HG03558 (cell line): Measurements from ENCODE around the gene PCSK6.

ENCODE experiments used
- ATAC-seq: cut with Tn5 transposase; IDR thresholded peaks from one replicate; pipeline ENCODE4 v1.9.1; 2021; ENCODE audit warnings: moderate number of reproducible peaks; ENCODE audit not compliant: unreplicated experiment; ENCODE audit errors: extremely low read depth

Gene PCSK6

DNA sequence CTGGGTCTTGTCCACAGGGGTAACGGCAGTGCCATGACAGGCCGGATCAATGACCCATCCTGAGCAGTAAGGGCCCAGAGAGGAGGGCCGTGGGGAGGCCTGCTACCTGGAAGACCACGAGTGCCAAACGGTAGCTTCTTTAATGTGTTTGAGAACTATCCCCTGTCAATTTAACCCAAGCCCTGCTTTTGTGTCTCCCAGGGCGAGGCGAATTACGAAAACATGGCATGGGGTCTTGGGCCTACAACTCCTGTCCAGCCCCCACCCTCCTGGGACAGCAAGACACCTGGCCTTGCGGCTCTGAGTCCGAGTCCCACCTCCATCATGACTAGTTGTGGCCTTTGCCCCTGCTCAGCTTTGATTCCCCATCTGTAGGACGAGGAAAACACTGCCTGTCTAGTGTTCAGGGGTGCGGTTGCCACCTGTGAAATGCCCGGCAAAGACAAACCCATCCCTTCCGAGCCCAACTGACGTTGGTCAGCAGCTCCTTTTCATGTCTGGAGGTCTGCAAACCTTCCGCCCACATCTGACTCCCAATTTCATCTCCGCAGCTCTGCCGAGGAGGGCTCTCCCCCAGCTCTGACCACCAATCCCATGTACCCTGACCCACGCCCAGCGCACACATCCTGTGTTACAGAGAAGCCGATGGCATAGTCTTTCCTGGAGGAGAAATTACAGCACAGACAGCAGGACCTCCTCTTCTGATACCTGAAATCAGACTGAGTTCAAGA, 165.5 kb downstream of the PCSK6 start:
- ATAC-seq = no peak

DNA sequence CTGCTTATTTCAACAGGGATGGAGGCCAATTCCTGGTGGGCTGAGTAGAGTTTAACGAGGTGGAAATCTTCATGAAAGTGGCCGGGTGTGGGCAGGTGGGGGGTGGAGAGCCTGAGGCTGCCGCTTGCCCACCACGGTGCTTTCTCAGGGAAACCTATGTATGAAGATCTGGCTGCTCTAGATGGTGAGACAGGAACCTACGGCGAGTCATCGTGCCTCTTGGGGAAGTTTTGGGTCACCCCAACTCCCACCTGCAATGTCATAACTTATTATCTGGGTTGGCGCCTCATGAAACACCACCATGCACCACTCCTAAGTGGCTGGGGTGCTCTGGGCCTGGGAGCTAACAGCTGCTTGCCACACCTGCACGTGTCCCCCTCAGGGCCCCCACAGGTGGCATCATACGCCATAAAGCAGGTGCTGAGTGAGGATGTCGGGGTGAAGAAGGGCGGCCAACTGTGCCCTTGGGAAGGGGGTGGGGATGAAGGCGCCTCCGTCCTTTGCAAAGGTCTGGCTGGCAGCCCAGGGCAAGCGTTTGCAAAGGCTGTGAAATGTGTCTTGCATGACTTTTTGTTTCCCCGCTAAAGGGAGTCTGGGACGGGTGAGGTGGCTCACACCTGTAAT, 166.5 kb downstream of the PCSK6 start:
- ATAC-seq = no peak

DNA sequence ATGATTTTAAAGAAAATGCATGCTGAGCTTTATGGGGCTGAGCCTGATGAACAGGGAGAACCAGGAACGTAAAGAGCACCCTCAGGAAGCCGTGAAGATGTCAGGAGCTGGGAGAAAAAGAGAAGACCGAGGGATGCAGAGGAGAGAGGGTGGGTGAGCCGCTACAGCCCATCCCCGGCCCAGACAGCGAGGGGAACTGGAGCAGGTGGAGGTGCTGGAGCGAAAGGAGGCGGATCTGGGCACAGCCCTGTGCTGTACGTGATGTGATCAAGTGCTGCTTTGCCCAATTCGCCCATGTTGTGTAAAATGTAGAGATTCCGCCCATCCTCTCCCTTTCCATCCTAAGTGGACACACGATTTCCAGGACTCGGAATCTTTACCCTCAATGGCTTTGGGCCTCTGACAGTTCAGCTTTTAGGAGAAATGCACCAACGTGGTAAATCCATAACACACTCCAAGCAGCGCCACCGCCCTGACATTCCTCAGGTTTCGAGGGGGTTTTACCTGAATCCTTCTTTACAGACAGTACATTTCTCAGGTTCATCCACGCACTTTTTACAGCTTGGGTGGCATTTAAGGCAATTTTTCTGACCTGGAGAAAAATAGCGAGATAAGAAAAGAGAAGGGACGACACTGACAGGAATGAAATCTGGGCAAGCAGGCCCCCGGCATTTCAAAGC, 167.4 kb downstream of the PCSK6 start:
- ATAC-seq = no peak

DNA sequence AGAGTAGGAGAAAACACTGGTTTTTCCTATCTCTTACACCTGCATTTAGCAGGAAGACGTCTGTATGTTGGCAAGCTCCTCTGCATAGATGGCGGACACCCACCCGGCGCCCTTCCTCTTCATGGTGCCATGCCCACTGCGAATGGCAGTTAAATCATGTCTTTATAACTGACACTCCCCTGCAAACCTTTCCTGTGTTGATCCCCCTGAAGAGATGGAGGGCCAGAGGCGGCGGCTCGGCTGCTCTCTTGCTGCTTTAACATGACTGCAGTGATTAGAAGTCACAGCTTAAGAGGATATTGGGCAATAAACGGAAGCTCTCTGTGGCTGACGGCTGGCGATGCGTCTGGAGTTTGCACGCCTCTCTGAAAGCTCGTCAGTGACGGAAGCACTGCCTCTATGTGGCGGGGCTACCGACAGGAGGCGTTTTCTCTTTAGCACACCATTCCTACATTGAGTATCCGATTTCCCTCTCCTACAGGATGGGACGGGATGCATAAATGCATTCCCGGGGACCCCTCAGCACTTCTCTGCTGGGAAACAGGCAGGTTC, 168.9 kb downstream of the PCSK6 start:
- no peak for ATAC-seq

DNA sequence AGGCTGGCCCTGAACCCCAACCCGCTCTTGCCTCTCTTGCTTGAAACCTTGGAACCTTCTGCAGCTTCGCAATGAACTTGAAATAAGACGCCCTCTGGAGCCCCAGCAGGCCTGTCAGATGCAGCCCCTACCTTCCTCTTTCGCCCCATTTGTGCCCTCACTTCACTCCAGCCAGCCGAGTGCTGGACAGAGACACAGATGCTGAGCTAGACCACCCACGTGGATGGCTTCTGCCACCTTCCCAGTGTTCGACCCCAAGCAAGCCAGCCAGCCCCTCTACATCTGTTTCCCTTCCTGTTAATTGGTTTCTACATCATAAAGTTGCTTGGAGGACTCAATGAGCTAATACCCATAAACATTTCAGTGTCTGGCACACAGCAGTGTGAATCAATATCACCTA, 170.7 kb downstream of the PCSK6 start:
- ATAC-seq = no peak

DNA sequence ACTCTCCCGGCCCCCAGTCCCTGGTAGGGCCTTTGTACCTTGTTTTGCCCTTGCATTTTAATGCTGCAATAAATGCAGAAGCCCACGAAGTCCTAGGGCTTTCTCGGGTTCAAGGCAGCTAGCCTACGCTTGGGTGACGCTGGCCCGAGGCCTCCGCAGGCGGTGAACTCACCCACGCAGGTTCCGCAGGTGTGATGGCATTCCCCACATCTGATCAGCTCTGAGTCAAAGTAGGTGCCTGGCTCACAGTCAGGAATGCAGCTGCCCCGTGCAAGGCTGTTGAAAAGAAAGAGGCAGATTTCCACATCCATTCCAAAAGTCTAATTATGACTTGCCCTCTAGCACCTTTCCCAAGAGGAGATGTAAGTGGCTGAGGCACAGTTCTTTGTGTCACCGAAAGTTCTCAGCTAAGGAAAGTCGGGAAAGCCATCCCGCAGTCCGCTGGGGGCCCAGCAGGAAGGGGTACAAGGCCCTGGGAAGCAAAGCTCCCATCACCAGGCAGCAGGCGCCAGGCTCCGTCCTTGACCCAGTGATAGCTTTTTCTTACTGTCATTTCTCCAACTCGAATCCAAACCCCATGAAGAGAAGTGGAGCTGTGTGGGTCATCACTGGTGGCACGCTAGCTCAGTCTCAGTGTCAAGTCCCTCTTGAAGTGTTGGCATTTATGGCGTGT, 171.2 kb downstream of the PCSK6 start:
- ATAC-seq = no peak

DNA sequence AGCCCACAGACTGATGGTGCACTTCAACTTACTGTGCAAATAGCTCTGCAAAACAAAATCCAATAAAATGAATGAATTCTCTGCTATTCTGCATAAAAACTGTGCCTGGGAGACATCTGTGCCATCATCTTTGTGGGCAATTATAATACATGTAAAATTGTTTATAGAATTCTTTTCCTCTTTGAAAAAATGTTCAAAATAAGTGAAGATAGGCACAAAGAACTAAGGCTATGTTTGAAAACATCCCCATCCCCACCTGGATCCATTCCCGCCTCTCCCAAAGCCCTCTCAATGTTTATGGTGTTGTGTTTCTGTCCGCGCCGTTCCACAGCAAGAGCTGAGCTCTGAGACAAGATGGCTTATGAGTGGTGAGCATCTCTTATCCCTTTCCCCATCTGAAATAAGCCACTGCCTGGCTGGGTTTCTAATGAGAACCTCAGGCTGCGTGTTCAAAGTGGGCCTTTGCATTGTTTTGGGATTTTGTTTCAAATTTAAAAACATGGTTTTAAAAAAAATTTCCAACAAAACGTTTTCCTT, 172.1 kb downstream of the PCSK6 start:
- ATAC-seq = no peak

DNA sequence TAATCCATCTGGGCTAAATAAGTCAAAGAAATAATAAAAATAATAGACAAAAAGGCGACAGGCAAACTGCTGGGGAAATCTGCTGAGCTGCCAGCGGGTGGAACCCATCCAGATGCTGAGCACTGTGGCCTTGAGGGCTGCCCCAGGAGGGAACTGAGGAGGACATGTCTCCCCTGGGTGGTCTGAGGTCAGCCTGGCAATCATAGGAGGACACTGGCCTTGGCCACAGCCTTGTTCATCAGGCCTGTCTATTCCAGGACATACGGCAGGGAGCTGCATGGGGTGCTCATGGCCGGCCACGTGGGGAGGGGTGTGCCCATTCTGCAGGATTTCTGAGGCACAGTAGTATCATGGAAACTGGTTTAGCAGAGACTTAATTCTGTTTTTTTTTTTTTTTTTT, 173.0 kb downstream of the PCSK6 start:
- ATAC-seq = no peak

DNA sequence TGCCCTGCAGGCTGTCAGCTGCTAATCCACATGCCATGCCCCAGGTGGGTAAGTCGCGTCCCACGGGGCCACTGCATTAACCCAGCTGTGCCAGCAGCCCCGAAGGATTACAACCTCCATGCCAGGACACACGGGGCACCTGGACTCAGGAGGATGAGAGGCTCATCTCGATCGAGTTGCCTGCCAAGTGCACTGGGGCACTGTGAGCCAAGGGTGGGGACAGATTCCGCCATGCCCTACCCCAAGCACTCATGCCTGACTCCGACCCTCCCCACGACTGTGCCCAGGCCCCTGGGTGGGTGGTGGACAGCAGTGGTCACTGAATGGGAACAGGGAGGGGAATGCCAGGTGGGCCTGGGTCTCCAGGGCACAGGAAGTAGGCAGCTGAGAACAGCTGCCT, 173.8 kb downstream of the PCSK6 start:
- no peak for ATAC-seq

DNA sequence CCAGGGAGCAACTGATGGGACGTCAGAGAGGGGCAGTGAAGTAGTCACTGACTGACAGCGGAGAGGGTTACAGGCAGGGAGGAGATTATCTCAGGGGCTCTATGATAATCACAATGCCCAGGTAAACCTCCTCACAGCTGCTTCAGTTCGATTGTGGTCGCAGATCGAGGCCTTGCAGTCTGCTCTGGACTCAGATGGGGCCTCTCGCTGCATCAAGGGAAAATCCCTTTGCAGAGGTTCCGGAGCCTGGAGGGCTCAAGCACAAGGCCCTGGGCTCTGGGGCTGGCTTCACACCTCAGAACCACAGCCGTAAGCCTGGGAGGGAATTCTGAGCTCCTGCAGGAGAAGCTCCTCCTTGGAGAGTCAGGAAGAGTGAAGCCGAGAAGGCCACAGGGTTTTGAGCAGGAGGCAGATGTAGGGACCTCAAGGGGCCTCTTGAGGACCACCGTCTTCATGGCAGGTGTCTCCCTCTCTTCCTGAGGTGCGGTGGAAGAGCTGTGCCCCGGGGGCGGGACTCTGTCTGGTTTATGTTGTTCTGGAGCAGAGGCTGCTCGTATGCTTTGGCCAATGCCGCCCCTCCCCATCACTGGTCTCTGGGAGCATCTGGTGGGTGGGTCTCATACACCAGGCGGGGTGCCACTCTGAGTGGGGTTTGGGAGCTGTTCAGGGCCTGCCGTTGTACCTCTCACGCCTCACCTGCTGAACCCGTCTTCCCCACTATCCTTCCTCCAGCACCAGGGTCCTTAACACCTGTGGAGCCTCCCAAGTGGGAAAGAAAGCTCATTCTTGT, 175.0 kb downstream of the PCSK6 start:
- ATAC-seq = no peak

DNA sequence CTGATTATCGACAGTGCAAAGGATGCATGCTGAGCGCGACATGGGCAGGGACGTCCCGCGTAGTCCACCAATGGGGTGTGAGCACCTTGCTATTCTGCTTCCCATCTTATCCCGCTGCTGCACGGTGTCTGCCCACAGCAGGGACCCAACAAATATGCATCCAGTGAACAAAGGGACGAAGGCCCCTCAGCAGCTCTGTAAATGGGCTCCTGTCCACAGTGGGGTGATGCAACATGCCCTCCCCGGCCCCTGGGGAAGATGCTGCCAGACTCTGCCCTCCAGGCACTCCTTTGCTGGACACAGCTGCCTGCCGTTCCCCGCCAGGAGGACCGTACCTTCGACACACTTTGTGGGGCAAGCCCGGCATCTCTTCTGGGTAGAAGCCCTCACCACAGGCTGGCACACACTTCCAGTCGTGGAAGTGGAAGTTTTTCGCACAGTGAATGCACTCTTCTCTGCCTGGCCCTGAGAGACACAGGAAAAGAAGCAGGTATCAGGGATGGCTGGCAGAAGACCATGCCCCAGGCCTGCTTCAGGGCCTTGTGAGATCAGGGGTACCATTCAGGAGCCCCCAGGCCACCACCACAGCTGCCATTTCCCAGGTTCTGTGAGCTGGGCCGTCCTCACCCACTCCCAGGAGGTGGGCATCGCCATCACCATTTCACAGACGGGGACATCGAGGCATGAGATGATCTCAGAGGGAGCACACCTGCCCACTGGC, 176.3 kb downstream of the PCSK6 start:
- no peak for ATAC-seq

DNA sequence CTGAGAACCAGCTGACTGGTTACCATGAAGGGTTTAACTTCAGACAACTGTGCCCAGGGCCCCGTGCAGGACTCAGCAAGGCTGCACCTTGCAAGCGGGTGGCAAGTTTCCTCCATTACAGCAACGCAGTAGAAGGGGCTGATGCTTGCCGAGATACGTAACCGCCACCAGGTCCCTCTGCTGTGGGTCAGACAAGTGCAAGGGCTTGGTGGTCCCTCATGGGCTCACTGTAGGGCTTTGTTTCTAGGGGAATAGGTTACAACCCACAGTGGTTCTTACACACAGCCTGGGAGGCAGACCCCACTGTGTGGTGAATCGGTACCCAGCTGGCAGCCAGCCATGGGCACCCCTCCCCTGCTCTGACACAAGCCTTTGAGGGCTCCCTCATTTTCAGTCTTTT, 179.0 kb downstream of the PCSK6 start:
- no peak for ATAC-seq

DNA sequence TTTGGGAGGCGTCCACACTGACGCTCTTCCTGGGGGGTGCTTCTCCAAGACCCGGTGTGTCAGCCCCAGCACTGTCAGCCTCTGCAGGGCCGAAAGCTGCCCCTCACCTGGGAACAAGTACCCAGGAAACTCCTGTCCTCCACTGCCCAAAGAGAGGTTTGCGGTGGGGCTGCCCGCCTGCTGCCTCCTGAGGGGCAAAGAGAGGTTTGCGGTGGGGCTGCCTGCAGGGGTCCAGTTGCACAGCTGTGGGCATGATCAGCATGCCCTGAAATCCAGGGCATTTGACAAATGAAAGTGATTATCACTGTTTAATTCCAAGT, 179.4 kb downstream of the PCSK6 start:
- ATAC-seq = no peak

DNA sequence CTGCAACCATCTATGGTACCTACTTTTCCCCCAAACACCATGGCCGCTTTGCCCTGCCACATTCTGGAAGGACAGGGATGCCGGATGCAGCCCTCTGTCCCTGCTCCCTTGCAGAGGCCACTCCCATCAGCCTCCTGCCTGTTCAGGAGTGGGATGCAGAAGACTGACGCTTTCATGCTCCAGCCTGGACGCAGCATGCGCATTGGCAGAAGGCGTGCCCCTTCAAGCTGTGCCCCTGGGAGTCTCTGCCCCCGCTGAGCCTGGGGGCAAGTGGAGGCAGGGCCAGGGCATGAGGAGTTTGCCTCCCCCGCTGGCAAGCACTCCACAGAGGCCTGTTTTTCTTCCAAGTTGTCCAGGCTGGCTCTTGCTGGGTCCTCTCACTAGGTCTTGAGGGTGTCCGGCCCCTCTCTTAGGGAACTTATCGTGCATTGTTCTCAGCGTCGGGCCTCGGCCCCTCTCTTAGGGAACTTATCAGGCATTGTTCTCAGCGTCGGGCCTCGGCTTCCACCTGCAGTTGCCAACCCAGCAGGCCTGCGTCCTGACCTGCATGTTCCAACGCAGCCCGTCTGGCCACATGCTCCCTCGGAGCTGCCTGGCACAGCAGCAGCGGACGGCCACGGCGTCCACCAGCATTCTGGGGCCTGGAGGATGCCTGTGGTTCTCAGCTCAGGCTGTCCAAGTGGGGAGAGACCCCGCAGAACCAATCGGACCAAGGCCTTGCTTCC, 179.9 kb downstream of the PCSK6 start:
- no peak for ATAC-seq

DNA sequence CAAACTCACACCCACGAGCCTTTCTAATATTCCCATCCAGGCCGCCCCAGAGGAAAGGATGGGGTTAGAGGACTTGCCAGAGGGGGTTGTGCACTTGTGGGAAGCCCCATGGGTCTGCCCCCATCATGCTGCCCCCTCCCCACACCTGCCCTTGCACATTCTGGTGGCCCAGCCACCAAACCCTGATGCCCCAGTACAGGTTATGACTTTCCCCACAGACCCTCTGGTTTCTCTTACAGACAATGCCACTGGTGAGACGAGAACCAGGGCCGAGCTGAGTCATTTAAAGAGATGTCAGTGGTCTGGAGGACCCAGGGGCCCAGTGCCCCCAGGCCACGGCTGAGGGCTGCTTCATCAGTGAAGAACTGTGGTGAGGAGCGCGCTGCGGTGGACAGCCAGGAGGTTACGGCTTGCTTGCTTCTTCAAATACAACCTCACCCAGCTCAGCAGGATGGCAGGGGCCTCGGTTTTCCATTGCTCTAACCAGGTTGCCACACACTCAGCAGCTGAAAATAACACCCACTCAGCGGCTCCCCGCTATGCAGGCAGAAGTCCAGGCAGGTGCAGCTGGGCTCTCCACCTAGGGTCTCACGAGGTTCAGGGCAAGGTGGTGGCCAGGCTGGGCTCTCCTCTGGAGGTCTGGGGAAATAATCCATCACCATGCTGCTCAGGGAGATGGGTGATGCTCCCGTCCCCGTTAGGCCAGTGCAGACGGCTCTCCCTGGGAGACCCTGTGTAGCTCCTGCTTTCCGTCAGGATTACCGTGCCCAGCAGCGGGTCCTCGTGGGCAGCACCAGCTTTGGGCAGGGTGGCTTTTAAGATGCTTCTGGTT, 180.7 kb downstream of the PCSK6 start:
- ATAC-seq = no peak

DNA sequence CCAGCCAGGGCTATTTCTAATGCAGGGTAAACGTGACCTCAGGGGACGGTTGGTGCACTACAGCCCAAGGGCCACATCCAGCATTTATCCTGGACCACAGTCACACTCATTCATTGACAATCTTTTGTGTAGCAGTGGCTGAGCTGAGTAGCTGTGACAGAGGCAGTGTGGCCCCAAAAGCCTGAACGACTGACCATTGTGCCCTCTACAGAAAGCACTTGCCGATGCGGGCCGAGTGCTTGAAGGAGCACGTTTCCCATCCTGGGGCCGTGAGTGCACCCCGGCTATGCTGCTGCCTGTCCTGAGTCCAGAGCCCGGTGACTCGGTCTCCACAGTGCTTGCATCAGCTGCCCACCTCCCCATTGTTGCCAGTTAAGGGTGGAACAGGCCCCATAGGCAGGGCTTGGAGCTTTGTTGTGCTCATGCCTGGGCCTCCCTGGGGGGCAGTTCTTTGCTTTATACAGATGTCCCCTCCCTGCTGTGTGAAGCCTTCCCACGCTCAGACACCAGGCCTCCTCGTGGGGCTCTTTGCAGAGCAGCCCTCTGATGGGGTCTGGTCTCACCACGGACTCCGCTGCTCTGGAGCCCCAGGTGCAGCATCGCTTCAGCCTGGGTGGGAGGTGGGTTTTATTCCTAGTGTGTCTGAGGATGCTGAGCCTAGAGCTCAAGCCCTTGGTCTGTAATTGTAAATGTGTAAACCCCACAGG, 181.5 kb downstream of the PCSK6 start:
- ATAC-seq = no peak
